ENCODE results near the gene SRF. TPM values are rescaled to one million over a fixed set of nuclear protein-coding genes. Genes with fewer than 3 reads are reported as not detected.
A peak's percentile ranks its signal among the peaks of the same experiment; 100 is the strongest.

SRF gene
- total RNA-seq, 1 experiment from 2014 or later, result 46.2 TPM

GRCh38 chr6:43146709-43147688 is 24.1 kb upstream of the SRF start:
- DNase-seq (ENCODE audit: low spot score), result no peak
- in situ Hi-C loops (cut with HindIII; ENCODE audit: low sequenced_read_pairs), result no loop called here

GRCh38 chr6:43147691-43148477 is 23.2 kb upstream of the SRF start:
- in situ Hi-C loops (cut with HindIII; ENCODE audit: low sequenced_read_pairs), result no loop called here
- no peak for DNase-seq (ENCODE audit: low spot score)

GRCh38 chr6:43149265-43149664 is 21.8 kb upstream of the SRF start:
- in situ Hi-C loops (cut with HindIII; ENCODE audit: low sequenced_read_pairs), result no loop called here
- DNase-seq (ENCODE audit: low spot score), result no peak

GRCh38 chr6:43150051-43150751 is 20.9 kb upstream of the SRF start:
- peak; percentile 74 for DNase-seq (ENCODE audit: low spot score)

GRCh38 chr6:43159599-43159998 is 11.5 kb upstream of the SRF start:
- in situ Hi-C loops (cut with HindIII; ENCODE audit: low sequenced_read_pairs), result no loop called here
- DNase-seq (ENCODE audit: low spot score), result no peak

More at GRCh38 chr6:43150051-43150751, 20.9 kb upstream of the SRF start:
- in situ Hi-C loops (cut with HindIII; ENCODE audit: low sequenced_read_pairs), result no loop called here

GRCh38 chr6:43163899-43164298 is 7.2 kb upstream of the SRF start:
- no peak for DNase-seq (ENCODE audit: low spot score)
- in situ Hi-C loops (cut with HindIII; ENCODE audit: low sequenced_read_pairs), result no loop called here

- in situ Hi-C loops (cut with HindIII; ENCODE audit: low sequenced_read_pairs), result no loop called here
- no peak for DNase-seq (ENCODE audit: low spot score)
Observed at GRCh38 chr6:43170417-43170930, 595 bp upstream of the SRF start.

- in situ Hi-C loops (cut with HindIII; ENCODE audit: low sequenced_read_pairs), result no loop called here
- DNase-seq (ENCODE audit: low spot score), result no peak
Observed at GRCh38 chr6:43171707-43172103, 636 bp downstream of the SRF start.

GRCh38 chr6:43172104-43173007 is 1.3 kb downstream of the SRF start:
- DNase-seq (ENCODE audit: low spot score), result peak; percentile 50
- in situ Hi-C loops (cut with HindIII; ENCODE audit: low sequenced_read_pairs), result no loop called here

GRCh38 chr6:43173591-43174262 is 2.7 kb downstream of the SRF start:
- in situ Hi-C loops (cut with HindIII; ENCODE audit: low sequenced_read_pairs), result no loop called here
- no peak for DNase-seq (ENCODE audit: low spot score)

- DNase-seq (ENCODE audit: low spot score), result peak; percentile 99
- in situ Hi-C loops (cut with HindIII; ENCODE audit: low sequenced_read_pairs), result no loop called here
Observed at GRCh38 chr6:43174263-43175112, 3.4 kb downstream of the SRF start.

GRCh38 chr6:43175676-43176422 is 4.8 kb downstream of the SRF start:
- in situ Hi-C loops (cut with HindIII; ENCODE audit: low sequenced_read_pairs), result no loop called here
- DNase-seq (ENCODE audit: low spot score), result no peak

GRCh38 chr6:43176423-43176786 is 5.3 kb downstream of the SRF start:
- DNase-seq (ENCODE audit: low spot score), result no peak
- in situ Hi-C loops (cut with HindIII; ENCODE audit: low sequenced_read_pairs), result no loop called here

- in situ Hi-C loops (cut with HindIII; ENCODE audit: low sequenced_read_pairs), result no loop called here
- no peak for DNase-seq (ENCODE audit: low spot score)
Observed at GRCh38 chr6:43178150-43178549, 7.1 kb downstream of the SRF start.

- in situ Hi-C loops (cut with HindIII; ENCODE audit: low sequenced_read_pairs), result no loop called here
- DNase-seq (ENCODE audit: low spot score), result no peak
Observed at GRCh38 chr6:43178951-43179830, 8.1 kb downstream of the SRF start.

GRCh38 chr6:43180058-43180457 is 9.0 kb downstream of the SRF start:
- in situ Hi-C loops (cut with HindIII; ENCODE audit: low sequenced_read_pairs), result no loop called here
- no peak for DNase-seq (ENCODE audit: low spot score)
